Hypothalamus (tissue), 51 donors: ENCODE results near the gene AARS2.

Experiments
- DNase-seq, 51 donors: peaks; one replicate each; lab custom pipeline; 2025; lab: John Stamatoyannopoulos, UW

The AARS2 gene

DNA sequence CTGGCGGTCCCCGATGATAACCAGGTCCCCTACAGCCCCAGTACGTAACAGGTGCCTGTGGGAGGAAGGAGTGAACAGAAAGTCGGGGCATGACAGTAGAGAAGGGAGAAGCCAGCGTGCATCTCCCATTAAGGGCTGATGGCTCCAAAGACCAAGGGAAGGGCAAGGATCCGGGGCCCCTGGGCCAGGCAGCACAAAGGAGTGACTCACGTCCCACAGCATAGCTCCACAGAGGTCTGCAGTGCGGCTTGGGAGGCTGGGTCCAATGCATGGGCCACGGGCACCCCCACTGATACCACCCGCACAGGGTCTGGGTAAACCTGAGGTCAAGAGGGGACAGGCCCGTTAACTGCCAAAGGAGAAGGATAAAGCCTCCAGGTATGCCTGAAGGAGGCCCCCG lies 10.3 kb downstream of the AARS2 start:
- DNase-seq, result no peak

DNA sequence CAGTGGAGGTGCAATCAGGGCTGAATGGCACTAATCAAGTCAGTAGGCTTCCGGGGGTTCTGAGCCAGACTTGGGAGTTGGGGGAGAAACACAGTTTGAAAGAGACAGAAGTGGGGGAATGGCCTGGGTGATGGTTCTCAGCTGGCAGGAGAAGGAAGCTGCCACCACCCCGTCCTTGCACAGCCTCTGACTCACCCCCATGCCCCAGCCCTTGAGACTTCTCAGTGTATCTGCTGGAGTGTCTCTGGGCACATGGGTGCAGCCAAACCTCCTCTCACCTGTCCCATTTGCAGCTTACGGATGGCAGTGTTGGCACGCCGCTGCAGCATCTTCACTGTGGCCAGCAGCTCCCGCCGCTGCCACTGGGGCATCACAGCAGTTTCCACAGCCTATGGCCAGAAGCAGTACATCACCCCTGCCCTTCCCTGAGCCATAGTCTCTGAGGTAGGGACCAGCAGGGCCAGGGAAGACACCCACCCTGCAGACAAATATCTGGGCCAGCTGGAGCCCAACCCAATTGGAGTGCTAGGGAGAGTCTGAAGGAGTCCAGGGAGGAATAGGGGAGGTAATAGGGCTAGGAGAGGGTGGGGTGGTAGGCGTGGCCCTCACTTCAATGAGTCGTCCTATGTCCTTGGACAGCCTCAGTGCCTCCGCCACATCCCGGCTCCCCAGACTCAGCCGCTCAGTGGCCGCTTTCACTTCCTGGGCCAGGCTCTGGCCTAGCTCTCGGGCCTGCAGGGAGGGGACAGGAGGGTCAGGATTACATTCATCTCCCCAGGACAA lies 11.2 kb downstream of the AARS2 start:
- DNase-seq, result no peak

DNA sequence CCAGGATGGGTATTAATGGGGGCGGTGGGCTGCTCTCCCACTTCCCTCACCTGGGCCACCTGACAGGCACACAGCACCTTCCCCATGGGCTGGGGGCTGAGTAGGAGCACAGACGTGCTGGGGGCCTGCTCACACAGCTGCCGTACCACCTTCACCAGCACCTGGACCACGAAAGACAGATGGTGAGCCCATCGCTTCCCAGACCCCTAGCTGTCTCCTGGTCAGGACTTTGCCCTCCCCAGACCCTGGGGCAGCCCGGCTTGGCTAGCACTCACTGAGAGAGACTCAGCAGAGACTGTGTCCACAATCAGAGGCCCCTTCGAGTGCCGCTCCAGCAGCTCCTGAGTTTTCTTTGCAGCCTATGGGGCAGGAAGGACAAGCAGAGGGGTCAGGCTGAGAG lies 12.0 kb downstream of the AARS2 start:
- no peak for DNase-seq

DNA sequence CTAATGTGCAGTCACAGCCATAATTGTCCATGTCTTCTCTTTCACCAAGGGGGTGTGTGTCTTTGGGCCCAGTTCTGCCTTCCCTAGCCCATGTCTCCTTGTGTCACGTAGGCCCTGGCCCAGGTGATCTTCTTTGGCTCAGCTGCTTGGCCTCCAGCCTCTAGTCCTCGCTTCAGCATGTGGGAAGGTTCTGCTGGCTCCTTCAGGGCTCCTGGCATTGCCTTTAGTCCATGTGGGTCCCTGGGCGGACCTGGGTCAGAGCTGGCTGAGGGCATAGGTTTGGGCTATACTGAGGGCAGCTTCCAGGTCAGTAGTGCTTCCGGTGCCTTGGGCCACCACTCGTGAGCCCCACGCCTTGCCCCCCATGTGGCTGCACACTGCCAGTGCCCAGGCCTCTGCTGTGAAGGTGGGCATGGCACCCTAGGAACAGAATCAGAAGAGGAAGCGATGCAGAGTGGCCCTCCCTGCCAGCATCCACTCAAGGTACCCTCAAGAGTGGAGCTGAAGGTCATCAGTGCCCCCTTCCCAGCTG lies 12.8 kb downstream of the AARS2 start:
- DNase-seq, result no peak

DNA sequence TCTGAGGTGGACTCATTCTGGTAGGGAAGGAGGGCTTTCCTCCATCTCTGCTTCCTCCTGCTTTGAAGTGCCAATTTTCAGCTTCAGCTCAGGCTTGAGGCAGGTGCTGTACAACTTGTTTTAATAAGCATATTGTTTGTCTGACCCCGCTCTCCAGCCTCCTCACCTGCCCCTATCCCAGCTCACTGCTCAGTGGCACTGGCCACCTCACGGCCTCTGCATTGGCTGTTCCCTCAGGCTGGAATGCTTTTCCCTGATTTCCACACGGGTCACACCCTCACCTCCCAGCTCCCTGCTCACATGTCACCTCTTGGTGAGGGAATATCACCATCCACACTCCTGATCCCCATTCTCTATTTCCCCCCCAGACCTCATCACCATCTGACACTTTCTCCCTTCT lies 14.3 kb downstream of the AARS2 start:
- no peak for DNase-seq

DNA sequence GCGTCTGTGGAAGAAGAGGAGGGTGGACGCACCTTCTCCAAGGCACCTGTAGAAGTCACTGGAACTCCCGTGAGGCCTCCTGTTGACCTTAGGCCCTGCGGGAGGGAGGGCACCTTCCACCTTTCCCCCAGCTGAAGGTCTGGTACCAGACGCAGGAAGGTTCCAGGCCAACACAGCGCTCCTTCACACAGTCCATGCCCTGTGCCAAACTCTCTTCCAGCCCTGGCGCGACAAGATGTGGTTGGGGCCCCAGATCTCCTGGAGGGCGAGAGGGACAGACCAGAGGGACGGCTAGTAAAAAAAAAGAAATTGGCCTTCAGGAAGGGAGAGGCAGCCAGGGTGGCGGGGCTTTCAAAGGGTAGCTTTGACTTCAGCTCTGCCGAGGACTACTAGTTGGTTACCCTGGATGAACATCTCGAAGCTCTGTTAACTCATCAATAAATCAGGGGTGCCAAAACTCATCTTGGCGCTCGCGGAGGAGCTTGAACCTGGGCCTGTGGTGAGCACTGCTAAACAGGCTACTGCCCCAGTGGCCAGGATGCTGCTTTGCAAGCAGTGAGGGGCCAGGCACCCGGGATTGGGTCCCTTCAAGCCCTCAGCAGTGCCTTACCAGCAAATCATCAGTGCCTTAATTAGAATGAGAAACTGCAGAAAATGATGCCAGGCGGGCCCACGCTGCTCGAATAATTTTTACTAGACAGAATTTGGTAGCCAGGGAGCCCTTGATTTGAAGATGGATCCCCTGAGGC lies 14.9 kb downstream of the AARS2 start:
- no peak for DNase-seq

DNA sequence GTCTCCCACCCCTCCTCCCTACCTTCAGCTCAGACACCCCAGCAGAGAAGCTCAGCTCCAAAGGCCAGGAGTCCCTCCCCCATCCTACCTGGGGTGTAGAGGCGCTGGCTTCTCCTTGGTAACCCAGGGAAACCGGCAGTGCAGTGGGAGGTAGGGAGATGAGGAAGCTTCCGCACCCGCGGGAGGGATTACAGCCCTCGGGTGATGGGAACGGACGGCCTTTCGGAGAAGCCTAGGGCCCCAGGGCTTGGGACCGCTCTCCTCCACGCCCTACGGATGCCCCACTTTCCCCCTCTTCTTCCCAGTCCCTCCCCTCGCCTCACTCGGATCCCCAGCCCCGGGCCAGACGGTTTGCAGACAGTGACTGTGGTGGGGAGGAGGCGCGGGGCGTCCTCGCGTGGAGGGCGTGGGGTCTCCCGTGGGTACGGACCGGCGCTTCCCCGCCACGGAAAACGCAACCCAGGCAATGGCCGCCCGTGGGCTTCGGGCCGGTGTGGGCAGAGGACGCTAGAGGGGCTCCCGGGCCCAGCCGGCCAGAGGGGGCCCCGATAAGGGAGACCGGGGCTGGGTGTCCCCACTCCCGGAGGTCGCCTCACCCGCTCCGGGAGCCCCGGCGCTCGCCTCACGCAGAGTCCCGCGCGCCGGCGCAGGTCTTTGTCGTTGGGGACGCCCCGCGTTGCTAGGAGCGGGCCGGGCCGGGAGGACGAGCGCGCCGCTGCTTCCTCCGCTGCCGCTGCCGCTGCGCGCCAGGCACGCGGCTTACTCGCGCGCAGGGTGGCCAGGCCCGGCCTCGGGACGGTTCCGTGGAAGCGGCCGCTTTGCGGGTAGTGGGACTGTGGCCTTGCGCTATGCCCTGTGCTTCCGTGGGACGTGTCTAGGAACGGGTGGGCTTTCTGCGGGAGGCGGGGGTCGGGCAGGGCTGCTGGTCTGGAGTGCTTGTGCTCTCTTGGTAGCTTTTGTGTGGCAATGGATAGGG lies 15.8 kb downstream of the AARS2 start:
- peak in 32 of 51 donors; percentile 10 to 64 (median 36) for DNase-seq

DNA sequence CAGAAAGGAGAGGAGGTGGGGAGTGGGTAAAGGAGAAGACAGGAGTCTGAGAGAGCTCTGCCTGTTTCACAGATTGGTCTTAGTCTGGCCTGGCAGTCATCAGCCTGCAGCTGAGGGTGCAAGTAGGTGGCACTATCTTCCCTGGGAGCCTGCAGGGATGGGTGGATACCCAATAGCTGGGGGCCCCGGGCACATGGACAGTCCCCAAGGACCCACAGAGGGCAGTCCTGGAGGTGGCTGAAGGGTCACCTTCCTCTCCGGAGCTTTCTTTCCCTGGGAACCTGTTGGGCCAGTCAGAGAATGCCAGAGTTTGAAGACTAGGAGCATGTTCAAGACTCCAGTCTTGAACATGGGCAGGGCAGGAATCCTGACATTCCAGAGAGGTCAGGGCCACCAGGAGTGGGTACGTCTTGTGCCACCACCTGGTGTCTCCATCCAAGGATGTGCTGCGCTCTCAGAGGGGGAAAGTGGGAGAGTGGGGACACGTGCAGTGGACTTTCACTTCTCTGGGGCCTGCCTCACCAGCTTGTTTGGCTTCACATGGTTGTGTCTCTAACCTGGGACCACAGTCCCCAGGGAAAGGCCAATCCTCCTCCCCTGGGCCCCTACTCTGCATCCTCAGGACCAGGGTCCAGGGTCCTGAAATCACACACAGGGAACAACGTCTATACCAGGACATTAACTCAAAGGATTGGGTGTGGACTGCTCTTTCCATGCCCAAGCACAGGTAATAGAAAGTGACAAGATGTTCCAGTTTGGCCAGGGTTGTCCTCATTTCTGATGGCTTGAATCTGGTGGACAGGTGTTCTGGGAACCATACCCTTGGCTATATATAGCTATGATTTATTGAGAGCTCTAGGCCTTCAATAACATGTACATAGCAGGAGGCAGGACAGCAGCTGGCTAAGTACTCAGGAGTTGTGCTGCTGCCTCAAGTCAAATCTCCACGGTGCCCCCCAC lies 18.0 kb downstream of the AARS2 start:
- no peak for DNase-seq

DNA sequence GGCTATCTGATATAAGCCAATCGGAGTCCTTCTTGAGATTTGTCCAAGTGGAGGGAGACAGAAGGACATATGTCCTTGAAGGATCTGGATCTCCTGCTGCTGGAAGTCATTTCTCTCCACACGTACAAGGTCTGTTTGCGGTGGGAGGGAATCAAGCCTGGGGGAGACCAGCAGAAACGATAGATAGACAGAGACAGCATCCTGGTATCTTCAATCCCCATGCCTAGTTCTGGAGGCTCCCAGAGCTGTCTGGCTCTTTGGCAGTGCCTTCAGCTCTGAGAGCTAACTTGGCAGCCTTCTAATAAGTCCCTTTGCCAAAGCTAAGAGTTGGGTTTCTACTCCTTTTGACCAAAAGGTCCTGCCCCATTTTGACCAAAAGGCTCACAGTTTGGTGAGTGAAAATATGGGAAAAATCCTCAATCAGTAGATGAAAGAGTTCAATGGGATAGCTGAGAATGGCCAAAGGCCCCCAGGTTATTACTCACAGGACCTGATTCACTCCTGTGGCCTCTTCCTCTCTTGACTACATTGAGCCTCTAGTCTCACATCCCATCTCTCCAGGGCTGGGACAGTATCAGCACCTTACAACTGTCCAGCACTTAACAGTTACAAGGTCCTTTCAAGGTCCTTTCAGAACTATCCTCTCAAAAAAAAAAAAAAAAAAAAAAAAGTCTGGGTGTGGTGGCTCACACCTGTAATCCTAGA lies 20.3 kb downstream of the AARS2 start:
- DNase-seq, result no peak

DNA sequence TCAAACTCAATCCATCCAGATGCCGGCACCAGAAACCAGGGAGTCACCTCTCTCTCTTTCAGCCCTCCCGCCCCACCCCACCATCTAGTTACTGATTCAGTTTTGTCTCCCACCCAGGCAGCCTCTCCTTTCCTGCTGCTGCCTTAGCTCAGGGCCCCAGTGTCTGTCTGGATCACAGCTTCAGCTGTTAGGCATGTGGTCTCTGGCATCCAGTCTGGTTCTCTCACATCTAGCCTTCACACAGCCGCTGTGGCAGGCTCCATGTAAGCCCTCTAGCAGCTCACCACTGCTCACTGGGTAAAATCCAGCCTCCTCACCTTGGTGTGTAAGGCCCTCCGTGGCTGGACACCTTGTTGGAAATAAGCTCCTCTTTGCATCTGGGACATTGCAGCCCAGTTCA lies 21.3 kb downstream of the AARS2 start:
- DNase-seq, result no peak

DNA sequence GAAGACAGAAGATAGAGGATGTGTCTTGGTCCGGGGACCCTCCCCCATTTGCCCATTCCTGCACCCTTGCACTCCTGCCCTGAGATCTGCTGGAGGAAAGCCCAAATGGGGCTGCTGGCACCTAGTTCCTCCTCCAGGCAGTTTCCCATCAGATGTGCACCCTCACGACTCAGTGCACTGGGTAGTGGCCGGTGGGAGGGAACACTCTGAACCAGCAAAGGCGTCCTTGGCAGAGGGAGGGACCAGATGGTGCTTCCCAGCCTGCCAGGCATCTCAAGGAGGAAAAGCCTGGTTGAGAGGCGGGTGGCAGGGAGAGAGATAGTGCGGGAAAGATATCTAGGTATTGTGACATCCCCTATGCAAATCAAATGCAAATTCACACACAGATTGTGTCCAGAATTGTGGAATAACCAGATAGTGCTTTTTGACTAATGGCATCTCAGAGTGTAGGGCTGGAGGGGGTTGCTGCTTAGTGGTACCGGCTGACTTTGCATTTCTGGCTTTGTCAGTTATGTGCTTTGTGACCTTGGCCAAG lies 23.4 kb downstream of the AARS2 start:
- peak in 1 of 51 donors; percentile 72 for DNase-seq

DNA sequence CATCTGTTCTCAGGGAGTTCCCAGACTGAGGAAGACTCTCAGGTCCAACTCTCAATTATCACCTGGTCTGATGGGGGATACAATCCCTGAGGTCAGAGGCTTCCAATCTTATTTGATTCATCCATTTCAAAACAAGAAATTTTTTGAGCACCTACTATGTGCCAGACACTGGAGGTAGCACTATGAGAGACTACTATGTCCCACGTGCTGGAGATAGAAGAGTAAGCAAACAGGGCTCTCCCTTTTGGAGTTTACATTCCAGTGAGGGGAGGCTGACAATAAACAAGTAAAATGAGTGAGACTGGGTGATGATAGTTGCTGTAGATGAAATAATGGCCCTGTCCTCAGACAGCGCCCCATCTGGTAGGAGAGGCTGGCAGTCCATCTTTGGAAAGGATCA lies 26.4 kb downstream of the AARS2 start:
- no peak for DNase-seq

DNA sequence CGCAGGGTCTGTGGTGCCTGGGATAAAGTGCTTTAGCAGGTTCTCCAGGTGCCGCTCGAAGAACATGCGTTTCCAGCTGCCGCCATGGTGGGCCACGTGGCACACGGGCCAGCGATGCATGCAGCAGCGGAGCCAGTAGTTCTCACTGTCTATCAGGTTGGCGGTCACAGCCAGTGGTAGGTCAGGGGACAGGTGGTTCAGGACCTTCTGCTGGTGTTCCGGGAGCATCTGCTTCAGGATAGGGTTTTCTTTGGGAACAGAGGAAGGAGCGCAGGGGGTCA lies 26.9 kb downstream of the AARS2 start:
- no peak for DNase-seq

DNA sequence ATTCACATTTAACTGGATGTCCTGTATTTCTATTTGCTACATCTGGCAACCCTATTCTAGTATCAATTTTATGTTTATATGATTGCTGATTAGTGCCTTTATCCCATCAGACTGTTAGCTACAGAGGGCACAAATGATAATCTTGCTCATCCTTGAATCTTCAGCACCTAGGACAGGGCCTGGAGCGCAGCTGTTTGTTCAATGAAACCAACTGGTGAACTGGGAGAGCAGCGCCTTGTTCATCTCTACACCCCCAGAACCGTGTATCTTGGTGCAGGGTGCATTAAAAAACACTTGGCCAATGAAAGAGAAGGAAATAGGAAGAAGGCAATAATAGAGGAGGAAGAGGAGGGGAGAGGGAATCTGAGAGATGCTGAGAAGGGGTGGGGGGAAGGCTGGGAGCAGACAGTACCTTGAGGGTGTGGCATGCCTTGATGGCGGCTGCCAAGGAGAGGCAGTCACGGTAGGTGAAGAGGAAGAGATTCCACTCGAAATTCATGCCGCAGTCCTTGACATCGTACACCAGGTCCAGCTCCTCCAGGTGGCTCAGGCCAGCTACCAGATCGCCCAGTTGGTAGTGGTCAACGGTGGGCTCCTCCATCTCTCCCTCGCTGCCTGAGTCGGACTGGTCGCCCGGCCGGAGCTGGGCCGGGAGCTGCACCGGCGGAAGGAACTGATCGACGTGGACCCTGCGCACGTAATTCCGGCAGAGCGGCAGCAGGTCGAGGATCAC lies 27.4 kb downstream of the AARS2 start:
- DNase-seq, result no peak

DNA sequence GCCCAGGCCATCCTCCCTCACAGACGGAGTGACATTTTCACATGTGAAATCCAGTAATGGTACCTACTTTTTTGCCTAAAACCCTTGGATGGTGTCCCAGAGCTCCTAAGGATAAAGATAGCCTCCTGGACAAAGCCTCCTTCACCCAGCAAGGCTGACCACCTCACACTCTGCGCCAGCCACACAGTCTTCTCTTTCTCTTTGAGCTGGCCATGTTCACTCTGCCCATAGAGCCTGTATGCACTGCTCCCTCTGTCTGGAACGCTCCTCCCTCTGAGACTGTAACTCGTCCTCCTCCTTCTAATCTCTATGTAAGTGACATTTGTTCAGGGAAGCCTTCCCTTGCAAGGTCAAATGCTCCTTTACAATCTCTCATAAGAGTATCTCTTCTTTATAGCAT lies 28.3 kb downstream of the AARS2 start:
- DNase-seq, result no peak

DNA sequence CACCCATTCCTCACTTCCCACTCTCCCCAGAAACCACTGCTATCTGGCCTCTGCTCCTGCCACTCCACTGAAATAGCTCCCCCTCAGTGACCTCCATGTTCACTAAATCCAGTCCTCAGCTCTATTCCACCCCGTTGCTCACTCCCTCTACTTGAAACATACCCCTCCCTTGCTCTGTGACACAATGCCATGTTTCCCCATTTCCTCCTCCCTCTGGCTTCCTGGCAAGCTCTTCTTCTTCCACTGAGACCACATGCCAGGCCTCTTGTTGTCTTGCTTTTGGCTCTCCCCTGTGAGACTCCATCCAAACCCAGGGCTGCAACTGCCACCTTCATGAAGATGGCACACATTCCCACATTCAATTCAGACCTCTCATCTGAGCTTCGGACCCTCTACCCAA lies 29.0 kb downstream of the AARS2 start:
- peak in 8 of 51 donors; percentile 5 to 36 (median 18) for DNase-seq

DNA sequence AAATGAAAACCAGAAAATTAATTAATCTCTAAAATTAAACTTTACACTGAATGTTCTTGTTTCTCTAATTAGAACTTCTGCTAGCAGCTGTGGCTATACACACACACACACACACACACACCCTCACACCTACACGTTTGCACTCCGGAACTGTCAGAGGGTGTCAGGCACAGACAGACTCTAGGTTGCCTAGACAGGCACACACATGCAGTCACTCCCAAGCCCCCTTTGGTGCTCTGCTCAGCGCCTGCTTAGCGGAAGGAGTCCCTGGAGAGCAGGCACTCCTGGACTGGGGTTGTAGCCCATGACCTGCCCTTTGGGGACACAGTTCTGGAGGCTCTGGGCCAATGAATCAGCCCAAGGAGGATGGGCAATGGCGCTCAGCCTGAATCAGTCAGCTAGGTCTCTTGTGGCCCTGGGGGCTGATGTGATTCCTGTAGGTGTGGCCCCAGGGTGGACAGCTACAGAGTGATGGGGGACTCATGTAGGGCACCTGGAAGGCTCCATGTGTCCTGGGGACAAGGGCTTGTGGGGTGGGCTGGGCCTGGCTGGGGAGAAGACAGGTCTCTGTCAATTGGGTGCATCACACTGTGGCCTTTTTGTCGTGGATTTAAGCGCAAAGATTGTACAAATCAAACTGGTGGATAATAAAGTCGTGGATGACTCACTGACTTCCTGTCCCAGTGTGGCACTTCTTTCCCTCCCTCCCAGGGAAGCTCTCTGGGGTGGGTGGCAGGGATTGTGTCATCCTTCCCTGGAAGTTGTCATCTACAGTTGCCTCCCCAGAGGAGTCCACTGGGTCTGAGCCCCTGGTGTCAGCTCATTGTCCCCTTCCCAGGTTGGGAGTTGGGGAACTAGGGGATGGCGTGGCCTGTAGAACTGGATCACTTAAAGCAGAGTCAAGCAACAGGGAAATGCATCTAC lies 34.1 kb downstream of the AARS2 start:
- peak in 2 of 51 donors; percentile 55 to 62 for DNase-seq
